GM11168 (cell line): ENCODE data around the gene MGAT4C.
"Not testable (repeated sequence)": the region's sequence is repeated elsewhere in the genome, so short reads cannot be mapped to it uniquely, and the experiment has no call there.

Experiments used
- in situ Hi-C: fragments of 300-500 bp; cut with MboI; formaldehyde crosslinking; loops from one replicate; pipeline ENCODE4 v1.12.0; 2022; ENCODE audit warnings: low sequenced_read_pairs; ENCODE audit not compliant: unreplicated experiment

MGAT4C gene

DNA sequence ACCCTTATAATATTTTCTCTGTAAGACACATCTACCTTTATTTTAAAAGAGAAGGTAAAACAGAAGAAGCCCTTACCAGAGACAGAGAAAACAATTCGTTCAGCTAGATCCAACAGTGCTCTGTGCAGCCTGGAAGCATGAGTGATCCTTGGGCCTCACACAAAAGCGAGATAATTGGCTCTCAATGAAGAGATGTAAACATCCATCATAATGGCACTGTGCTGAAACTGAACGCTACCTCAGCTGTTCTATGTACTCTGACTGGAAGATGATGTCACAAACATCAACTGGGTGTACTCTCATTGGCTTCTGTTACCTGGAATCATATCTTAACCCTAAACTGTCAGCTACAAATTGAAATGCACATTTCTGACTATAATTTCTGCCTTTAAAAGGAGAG lies at the start of gene MGAT4C:
Gene MGAT4C (minus strand): TSS at position 229 of the 400 bp plus-strand sequence.
- in situ Hi-C loops, result no loop called here

DNA sequence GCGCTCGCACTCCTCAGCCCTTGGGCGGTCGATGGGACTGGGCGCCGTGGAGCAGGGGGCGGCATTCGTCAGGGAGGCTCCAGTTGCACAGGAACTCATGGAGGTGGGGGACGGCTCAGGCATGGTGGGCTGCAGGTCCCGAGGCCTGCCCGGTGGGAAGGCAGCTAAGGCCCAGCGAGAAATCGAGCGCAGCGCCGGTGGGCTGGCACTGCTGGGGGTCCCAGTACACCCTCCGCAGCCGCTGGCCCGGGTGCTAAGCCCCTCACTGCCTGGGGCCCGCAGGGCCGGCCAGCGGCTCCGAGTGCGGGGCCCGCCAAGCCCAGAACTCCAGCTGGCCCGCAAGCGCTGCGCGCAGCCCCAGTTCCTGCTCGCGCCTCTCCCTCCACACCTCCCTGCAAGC lies 40.2 kb upstream of the MGAT4C start:
- in situ Hi-C loops, result not testable (repeated sequence)

DNA sequence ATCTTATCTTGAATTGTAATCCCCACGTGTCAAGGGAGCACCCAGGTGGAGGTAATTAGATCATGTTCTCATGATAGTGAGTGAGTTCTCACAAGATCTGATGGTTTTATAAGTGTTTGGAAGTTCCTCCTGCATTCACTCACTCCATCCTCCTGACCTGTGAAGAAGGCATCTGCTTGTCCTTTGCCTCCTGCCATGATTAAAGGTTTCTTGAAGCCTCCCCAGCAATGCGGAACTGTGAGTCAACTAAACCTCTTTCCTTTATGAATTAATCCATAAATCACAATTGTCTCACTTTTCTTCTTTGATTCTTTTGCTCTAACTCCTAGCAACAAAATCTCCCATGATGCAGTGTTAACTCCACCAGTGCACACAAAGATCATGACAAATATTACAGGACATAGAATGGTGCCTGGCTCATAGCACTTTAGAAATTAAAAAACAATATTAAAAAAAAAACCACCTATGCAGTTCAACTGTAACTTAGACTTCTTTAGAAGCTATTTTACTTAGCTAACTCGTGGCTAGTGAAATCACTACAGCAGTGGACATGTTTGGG lies 37.6 kb upstream of the MGAT4C start:
- in situ Hi-C loops, result no loop called here

- in situ Hi-C loops, result no loop called here
Measured at GRCh38 chr12:86292480-86292879, 36.3 kb upstream of the MGAT4C start.

GRCh38 chr12:86290615-86291014 lies 34.4 kb upstream of the MGAT4C start:
- in situ Hi-C loops, result no loop called here

DNA sequence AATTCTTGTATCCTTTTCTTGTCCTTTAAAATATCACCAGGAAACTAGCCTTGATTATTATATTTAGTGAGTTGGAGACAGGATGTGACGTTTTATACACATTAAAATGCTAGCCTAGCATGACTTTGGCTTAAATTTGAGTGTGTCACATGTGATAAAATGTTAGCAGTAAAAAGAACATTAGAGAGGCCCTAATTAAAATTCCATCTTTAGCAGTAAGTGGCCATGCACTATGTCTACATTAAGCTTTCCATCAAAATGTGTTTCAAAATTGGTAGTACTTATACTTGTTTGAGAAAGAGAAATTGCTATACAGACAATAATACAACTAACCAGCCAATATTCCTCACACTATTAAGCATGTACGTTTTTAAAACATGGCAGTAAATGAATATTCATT lies 29.9 kb upstream of the MGAT4C start:
- in situ Hi-C loops, result no loop called here

DNA sequence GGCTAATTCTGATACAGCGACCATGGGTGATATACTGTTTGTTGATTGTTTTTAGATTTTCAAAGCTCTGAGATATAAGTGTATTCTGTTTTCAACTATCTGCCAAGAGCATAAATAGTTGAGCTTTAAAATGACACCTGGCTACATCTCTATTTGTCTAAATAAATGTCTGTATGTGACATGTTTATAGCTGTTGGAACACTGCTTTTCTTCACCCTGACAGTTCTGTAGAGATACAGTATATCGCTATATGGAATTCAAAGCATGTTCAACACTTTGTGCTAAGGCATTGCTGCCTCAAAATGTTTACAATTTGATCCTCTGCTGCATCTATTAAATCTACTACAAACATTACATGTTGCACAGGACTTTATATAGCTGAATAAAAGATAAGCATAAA lies 27.4 kb upstream of the MGAT4C start:
- in situ Hi-C loops, result no loop called here

DNA sequence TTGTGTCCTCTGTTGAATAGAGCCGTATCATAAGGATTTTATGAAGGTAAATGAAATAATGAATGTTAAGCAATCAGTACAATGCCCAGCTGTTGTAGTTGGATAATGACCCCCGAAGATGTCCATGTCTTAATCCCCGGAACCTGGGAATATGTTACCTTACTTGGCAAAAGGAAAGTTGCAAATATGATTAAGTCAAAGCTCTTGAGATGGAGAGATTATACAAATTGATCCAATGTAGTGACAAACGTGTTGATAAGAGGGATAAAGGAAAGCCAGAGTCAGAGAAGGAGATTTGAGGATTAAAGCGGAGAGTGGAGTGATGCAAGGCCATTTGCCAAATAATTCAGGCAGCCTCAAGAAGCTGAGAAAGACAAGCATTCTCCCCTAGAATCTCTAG lies 19.2 kb upstream of the MGAT4C start:
- in situ Hi-C loops, result no loop called here

GRCh38 chr12:86265329-86265695 lies 9.1 kb upstream of the MGAT4C start:
- in situ Hi-C loops, result no loop called here

DNA sequence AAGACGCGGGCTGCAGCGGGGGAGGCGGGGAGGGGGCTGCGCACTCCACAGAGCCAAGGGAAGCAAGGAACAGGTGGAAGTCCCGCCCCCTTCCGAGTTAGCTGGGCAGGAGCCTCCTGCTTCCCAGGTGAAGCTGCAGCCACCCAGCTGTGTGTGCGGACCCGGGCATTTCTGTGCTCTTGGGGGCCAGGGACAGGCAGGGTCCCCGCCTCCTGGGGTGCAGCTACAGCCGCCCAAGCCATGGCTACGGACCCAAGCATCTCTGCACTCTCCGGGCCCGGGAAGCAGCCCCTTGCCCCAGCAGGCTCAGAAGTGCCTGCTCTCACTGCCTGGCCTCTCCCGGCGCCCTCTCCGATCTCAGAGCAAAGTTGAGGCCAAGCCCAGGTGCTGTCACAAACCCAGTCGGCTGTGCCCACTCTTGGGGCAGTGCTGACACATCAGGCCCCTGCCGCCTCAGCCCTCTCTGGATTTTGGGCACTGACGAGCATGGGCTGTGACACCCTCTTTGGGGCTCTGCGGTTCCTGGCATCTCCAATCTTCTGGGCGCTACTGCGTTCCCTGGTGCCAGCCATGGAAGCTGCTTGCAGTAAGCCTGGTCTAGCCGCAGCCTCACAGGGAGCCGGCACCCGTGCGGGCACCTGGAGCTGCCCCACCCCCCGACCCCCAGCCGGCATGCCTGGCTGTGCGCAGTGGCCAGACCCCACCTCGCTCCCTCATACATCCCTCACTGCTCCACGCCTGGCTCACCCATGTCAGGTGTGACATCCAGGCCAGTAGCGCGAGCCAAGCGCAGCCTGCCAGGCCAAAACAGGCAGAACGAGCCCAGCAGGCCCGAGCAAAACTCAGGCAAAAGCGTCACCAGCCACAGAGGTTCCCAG lies 8.5 kb upstream of the MGAT4C start:
- in situ Hi-C loops, result no loop called here

DNA sequence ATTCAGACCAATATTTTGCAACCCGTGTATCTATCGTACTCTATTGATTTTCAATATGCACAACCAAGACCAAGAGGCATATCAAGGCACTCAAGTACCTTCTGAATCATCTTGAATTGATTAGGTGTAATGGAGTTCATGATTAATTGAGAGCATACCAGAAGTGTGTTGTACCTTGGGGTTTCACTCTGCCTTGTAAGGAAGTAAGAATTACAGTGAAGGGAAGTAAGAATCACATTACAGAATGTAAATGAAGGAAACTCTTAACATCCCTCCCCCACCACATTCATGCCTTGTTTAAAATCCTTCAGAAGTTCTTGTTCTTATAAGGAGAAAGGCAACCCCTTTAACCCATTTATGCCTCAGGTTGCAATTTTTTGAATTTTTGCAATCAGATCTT lies 5.4 kb upstream of the MGAT4C start:
- in situ Hi-C loops, result no loop called here

- in situ Hi-C loops, result no loop called here
Measured at GRCh38 chr12:86261142-86261541, 5.0 kb upstream of the MGAT4C start.

DNA sequence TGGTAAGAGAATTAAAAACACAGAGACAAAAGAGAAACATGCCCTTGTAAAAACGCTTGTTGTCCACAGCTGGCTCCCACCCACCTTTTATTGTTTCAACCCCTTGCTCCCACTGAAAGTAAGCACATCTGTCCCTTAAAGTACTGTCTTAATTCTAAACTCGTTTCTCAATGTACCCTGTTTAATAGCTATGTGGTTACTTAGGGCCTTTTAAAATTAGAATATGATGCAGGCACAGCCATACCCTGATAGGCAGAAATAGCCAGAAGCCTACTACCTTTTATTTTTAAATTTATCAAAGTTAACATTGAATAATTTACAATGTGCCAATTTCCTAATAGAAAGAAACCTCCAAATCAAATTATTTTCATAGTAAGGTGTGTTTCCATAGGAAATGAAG lies 4.0 kb upstream of the MGAT4C start:
- in situ Hi-C loops, result no loop called here

DNA sequence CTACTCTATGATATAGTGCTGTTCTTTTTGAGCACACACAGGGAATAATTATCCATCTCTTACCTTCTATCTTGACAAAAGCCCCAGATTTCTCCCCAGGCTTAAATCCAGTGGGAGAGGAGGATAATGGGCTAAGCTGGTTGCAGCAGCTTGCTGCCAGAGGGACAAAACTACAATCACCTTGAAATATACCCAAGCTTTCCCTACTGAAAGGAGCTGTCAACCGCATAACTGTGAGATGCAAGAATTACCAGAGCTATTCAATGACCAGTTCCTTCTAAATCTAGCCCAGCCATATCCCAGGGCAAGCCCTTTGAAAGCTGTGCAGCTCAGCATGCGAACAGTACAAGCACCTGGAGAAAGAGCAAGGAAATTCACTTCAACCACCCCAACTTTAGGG lies 943 bp upstream of the MGAT4C start:
- in situ Hi-C loops, result no loop called here

- in situ Hi-C loops, result no loop called here
Measured at GRCh38 chr12:86254399-86255107, 1.6 kb downstream of the MGAT4C start.

DNA sequence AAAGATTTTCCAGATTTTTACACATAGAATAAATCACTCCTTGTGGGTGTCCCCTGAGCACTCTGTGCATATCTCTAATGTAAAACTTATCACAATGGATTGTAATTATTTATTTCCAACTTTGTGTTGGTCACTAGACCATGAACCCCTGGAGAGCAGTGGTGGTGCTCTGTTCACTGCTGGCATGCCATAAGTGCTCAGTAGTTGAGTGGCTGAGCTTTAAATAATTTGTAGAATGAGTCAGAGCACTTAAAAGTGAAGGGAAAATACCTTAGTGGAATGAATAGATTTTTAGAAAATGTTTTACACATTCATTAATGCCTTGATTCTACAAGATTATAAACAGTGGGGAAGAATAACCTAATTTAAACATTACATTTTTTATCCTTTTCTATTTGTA lies 6.3 kb downstream of the MGAT4C start:
- in situ Hi-C loops, result no loop called here

- in situ Hi-C loops, result no loop called here
Measured at GRCh38 chr12:86249276-86249675, 6.9 kb downstream of the MGAT4C start.

DNA sequence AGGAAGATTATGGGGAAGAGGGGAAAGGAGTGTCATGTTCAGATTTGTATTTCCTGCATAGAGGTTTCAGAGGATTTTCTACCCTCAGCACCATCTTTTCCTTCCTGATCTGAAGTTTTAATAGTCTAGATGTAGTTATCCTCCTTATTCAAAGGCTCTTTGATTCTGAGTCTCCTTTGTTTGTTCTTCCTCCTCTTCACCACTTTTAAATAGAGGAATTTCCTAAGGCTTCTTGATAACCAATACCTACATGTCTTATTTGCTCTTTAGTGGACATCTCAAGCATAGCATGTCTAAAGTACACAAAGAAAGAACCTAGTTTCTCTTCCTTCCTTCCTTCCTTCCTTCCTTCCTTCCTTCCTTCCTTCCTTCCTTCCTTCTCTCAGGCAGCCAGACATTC lies 8.3 kb downstream of the MGAT4C start:
- in situ Hi-C loops, result no loop called here

- in situ Hi-C loops, result no loop called here
Measured at GRCh38 chr12:86241600-86241999, 14.6 kb downstream of the MGAT4C start.

DNA sequence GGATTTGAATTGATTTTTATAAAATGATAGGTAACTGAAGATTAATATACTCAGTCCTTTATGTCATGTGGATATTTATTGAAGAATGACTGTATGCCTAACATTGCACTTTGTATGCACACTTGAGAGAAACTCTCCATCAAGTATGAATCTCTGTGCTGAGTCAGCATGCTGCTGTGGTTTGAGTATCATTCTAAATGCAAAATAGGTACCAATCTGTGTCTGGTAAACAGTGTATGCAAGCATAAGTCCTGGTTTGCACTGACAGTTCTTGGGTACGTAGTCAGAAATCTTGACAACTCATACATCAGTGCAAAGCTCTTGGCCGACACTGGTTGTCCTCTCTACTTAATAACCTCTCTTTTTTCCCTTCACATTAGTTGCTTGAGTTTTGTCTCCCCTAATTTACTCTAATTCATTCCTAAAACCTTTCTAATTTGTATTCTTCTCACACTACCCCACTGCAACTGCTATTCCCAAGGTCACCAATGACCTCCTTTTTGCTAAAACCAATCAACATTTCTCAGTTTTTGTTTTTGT lies 21.8 kb downstream of the MGAT4C start:
- in situ Hi-C loops, result no loop called here

DNA sequence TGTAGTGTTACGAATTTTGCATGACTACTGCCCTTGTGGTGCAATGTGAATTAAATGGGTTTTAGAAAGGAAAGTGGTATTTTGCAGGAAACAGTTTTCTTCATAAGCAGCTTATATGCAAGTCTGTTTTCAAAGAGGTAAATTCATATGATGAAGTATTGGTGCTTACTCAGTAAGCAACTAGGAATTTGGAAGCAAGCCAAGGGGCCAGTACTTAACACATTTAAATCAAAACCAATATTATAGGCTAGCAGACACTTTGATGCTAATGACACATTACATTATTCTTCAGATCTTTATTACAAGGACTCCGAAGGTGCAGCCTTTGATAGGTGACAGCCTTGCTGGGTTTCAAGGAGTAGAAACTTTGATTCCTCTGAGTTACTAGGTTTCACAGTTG lies 23.1 kb downstream of the MGAT4C start:
- in situ Hi-C loops, result no loop called here
